Tibial artery (tissue), 4 donors: ENCODE data around the gene PRKX.
"Not testable (repeated sequence)": the region's sequence is repeated elsewhere in the genome, so short reads cannot be mapped to it uniquely, and the experiment has no call there.

Experiments used
- DNase-seq, 2 donors: peaks; one replicate each; pipeline ENCODE4 v3.0.0-alpha.2; 2019
- H3K27ac ChIP-seq, 2 donors: fragments of 200-600 bp; sonication (generic) in 1 of 2; 1 replicate in 1 of 2; 2 replicates in 1 of 2; pipeline ENCODE4 v1.5.1; 2018 to 2019; ENCODE audit warnings: mild to moderate bottlenecking in 1 of 2
- H3K27me3 ChIP-seq, 2 donors: fragments of 200-600 bp; sonication (generic) in 1 of 2; one replicate each; pipeline versions ENCODE4 v1.5.1 to v1.6.0; 2016 to 2019
- H3K36me3 ChIP-seq, 3 donors: fragments of 200-600 bp; sonication (generic) in 2 of 3; one replicate each; pipeline ENCODE4 v1.5.1; 2016 to 2019; ENCODE audit warnings: mild to moderate bottlenecking in 2 of 3
- H3K4me1 ChIP-seq, 4 donors: fragments of 200-600 bp; sonication (generic) in 2 of 4; 1 replicate in 3 of 4; 2 replicates in 1 of 4; pipeline ENCODE4 v1.5.1; 2016 to 2019
- H3K4me3 ChIP-seq, 2 donors: fragments of 200-600 bp; sonication (generic) in 1 of 2; 1 replicate in 1 of 2; 2 replicates in 1 of 2; pipeline ENCODE4 v1.5.1; 2018 to 2019; ENCODE audit warnings: mild to moderate bottlenecking in 2 of 2
- H3K9me3 ChIP-seq, 3 donors: fragments of 200-600 bp; sonication (generic) in 1 of 3; one replicate each; pipeline ENCODE4 v1.5.1; 2016 to 2019
- CTCF ChIP-seq, 2 experiments: fragments of 200-600 bp in 1 of 2; fragments of 450-650 bp in 1 of 2; IDR thresholded peaks; one replicate each; pipeline ENCODE4 v1.5.1; 2017 to 2019; ENCODE audit warnings: antibody characterized with exemption in 2 of 2, mild to moderate bottlenecking in 1 of 2, moderate library complexity in 1 of 2
- intact Hi-C: fragments of 100-400 bp; cut with DNase I; formaldehyde crosslinking; loops from one replicate; pipeline ENCODE4 v1.15.0; 2023; ENCODE audit warnings: low total_unique reads

The PRKX gene

GRCh38 chrX:3567686-3568085 is 145.8 kb downstream of the PRKX start:
- Histone ChIP-seq H3K27me3 (no peaks in the 10 kb centered on the region), H3K27ac (no peak overlapping the region), H3K9me3 (no peaks in the 10 kb centered on the region), H3K4me1 (no peaks in the 10 kb centered on the region), H3K36me3 (no peaks in the 10 kb centered on the region), H3K4me3 (no peak overlapping the region)
- intact Hi-C loops, result no loop called here
- no peak for TF ChIP-seq CTCF (IDR thresholded peaks at IDR 0.05)
- DNase-seq, result no peak

- Histone ChIP-seq H3K4me3 (no peak overlapping the region), H3K9me3 (no peaks in the 10 kb centered on the region), H3K27me3 (no peaks in the 10 kb centered on the region), H3K4me1 (no peaks in the 10 kb centered on the region), H3K27ac (no peak overlapping the region), H3K36me3 (no peaks in the 10 kb centered on the region)
- no peak for TF ChIP-seq CTCF (IDR thresholded peaks at IDR 0.05)
- intact Hi-C loops, result no loop called here
- DNase-seq, result no peak
Observed at GRCh38 chrX:3563451-3563850, 150.0 kb downstream of the PRKX start.

- H3K27ac ChIP-seq, H3K27me3 ChIP-seq, H3K36me3 ChIP-seq, intact Hi-C loops, H3K9me3 ChIP-seq, H3K4me1 ChIP-seq, H3K4me3 ChIP-seq, DNase-seq: not testable (repeated sequence)
Observed at GRCh38 chrX:3560010-3560409, 153.4 kb downstream of the PRKX start.
